HG03108 (cell line): Measurements from ENCODE around the gene KCNIP1.

ENCODE experiments used
- ATAC-seq: cut with Tn5 transposase; IDR thresholded peaks from one replicate; pipeline ENCODE4 v1.9.1; 2021; ENCODE audit warnings: moderate library complexity; ENCODE audit not compliant: unreplicated experiment

KCNIP1 gene

DNA sequence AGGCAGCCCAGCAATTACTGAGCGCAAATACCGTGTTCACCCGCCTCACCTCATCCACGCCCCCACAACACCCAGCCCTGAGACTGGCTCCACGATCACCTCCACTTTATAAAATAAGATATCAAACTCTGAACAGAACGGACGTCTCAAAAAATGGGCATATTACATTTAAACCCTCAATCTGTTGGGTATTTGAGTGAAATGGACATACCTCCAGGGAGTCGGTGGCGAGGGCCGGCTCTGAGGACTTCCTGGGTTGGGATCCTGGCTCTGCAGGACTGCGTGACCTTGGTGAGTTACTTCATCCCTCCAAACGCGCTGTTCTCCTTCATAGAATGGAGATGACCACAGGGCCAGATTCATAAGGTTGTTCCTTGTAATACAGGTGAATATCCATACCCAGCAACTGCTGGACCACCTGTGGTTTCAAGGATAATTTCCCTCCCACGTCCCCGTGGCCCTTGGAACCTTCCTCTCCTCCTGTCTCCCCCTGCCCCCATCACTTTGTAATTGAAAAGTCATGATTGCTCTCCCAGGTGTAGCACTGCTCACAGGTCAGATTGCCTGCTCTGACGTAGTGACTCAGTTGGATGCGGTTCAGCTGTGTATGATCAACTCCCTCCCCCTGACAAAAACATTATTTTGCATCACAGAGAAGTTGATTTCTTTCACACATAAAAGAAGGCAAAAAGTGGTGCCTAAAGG, 135.6 kb downstream of the KCNIP1 start:
- ATAC-seq, result no peak

DNA sequence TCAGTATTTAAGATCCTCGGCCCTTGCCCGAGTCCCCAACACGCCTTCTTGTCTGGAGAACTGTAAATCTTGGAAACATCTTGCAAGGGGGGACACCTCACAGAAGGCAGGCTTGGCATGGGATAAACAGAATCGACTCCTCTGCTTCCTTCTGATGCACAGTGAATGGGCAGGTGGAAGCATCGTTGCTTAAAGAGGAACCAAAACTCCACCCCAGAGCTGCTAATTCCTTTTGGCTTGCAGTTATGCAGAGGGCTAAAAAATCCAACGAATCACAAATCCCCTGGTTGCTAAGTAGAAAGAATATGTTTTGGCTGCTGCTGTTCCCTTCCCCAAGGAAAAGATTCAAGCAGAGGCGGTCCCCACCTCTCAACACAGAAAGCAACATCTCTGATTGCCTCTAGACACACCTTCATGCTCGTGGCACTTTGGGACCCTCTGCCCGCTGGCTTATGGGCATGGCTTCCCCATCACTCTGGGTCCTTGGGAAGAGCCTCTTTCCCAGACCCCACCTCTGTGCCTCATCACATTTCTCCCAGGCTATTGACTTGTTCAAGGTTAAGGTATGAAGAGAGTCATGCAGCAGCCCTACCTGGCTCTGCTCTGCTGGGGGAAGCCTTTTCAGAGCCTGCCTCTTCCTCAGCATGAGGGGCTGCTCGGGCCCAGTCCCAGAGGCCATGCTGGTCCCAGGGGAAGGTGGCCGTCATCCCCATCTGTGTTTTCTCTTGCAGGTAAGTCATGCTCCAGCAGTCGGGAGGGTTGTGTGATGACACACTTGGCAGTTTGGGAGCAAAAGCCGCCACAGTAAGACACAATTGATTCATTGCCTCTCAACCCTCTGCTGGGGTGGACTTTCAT, 137.1 kb downstream of the KCNIP1 start:
- ATAC-seq, result no peak

DNA sequence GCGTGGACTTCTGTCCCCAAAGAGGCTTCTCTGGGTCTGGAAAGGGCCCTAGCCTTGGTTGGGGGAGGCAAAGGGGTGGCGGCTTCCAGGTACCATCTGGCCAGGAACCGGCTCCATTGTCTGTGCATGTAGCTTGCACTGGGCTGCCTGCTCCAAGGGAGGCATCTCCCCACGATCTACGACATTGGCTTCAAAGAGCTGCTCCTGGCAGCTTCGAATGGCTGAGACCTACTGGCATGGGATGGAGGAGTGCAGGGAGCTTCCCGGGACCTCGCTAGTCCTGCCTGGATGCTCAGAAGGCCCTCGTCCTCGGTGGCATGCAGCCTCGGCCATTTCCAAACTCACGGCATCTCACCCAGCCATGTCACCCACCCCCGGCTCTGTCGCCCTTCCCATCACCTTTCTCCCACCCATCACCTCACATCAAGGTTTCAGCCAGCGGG, 137.8 kb downstream of the KCNIP1 start:
- ATAC-seq, result no peak

DNA sequence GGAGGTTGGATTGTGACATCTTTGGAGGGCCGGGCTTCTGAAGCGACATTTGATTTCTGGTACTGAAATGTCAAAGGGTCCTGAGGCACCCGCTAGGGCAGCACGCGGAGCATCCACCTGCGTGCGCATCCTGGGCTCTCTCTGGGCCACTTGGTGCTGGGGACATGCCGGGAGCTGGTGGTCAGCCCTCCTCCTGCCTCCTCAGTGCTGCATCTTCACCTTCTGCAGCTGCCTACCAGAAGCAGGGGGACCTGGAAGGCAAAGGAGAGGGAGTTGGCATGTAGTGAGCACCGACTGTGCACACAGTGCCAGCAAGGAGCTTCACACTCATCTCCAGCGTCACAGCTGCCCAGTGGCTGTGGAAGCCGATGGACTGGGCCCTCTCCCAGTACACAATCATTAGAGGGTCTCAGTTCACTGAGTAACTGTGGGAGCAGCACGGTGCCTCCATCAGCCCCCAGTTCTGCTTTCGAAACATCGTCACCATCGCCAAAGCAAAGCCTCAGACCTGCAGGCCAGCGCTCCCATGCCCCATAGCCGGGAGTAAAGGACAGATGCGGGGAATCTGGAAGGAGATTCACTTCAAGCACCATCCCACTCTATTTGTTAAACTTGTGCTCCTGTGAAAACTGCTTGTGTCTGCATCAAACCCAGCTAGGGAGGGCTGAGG, 138.4 kb downstream of the KCNIP1 start:
- ATAC-seq, result no peak

DNA sequence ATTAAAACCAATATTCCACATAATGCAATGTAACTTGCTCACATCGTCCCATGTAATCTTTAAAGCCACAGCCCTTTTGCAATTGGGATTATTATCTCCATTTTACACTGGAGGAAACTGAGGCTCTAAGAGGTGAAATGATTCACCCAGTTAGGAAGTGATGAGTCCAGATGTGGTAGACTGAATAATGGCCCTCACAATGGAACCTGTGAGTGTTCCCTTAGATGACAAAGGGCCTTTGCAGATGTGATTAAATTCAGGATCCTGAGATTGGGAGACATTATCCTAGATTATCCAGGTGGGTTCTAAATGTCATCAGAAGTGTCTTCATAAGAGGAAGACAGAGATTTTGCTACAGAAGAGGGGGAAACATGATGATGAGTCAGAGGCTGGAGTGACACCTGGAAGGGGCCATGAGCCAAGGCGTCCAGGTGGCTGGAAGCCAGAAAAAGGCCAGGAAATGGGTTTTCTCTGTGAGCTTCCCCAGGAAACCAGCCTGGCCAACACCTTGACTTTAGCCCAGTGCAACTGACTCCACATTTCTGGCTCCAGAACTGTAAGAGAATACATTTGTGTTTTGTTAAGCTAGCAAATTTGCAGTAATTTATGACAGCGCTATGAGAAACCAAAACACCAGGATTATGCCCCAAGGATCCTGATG, 139.1 kb downstream of the KCNIP1 start:
- no peak for ATAC-seq

DNA sequence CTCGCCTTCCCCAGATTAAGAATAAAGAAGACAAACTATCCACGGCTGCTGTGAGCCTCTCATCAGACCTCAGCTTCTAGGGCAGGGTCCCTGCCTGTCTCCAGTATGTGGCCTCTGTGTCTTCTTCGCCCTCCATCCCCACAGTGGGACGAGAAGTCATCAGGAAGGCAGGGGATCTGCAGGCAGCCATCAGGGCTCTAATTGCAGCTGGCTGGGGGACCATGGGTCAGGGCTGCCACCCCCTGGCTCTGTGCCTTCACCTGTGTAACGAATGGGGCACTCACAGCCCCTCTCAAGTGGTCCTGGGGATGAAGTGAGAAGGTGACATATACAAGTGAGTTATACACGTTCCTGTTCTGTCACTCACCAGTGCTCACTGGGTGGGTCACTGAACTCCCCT, 139.8 kb downstream of the KCNIP1 start:
- no peak for ATAC-seq

DNA sequence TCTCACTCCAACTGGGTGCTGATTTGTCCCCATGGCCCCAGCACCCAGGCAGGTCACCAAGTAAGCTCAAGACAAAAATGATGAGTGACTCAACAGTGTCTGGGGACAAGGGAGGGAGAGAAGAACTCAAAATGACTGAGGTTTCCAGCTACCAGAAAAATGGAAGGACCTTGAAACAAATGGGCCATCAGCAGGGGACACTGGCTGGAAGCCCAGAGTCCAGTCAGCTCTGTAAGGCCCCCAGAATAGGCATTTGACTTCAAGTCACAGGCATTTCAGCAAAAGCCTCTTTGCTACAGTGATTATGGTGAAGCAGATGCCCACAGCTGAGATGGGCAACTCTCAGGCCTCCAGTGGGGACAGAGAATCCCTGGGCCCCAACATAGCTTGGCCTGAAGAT, 140.7 kb downstream of the KCNIP1 start:
- no peak for ATAC-seq

DNA sequence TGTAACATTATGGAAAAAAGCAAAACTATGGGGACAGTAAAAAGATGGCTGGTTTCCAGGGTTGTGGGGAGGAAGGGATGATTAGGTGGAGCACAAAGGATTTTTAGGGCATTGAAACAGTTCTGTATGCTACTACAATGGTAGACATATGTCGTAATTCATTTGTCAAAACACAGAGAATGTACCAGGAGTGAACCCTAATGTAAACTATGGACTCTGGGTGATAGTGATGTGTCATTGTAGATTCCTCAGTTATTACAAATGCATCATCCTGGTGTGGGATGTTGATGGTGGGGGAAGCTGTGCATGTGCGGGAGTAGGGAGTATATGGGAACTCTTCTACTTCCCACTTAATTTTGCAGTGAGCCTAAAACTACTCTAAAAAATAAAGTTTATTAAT, 144.7 kb downstream of the KCNIP1 start:
- ATAC-seq, result no peak

DNA sequence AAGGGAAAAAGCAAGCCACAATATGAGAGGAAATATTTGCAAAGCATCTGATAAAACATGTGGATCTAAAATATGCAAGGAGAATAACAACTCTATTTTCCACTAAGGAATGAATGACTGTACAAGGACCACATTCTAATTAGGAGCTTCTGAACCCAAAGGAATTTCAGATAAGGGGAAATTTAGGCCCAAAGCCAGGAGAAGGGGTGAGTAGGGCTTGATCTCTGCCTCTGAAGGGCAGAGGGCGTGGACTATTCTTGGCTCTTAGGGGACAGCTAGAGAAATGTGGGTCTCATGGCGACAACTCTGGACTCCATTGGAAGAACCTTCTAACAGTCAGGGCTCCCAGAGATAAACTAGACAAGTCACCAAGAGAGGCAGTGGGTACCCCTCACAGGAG, 147.0 kb downstream of the KCNIP1 start:
- ATAC-seq, result no peak

DNA sequence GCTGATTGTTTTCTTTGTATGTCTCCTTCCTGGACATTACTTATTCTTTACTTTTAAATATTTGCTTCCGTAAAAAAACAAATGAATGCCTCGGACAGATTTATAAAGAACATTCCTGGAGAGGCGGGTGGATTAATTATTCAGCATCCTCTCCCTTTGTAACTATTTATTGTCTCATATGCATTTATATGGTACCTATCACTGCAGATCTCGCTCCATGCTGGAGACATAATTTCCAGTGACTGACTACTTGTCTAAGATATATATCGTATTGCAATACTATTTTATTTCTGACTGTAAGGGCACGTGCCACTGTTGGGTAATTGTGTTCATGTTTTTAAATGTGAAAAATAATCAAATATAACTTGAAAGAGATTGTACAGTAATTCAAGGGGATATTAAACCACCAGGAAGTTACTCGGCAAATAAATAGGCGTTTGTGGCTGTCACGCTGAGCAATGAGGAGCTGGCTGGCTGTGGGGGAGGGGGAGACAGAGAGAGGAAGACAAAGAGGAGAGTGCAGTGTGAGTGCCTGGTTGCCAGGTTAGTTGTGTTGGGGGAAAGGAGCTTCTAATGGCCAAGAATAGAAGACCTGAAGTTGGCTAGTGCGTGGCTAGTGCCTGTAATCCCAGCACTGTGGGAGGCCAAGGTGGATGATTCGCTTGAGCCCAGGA, 147.9 kb downstream of the KCNIP1 start:
- ATAC-seq, result no peak

DNA sequence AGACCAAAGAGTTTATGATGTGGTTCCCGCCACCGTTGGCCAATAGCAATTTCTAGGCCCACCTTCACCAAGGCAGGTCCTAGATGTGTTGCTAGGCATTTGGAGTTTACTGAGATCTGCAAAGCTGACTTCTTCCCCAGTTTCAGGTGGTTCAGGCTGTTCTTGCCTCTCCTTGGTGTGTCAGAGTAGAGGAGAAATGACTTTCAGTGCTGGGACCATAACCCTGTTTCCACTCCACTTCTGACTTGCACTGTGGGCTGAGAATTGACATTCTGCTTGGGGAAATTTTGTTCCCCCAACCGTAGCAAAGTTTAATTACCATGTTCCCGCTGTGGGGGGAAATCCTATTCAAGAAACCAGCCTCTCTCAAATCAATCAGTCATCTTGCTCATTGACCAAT, 151.7 kb downstream of the KCNIP1 start:
- no peak for ATAC-seq

DNA sequence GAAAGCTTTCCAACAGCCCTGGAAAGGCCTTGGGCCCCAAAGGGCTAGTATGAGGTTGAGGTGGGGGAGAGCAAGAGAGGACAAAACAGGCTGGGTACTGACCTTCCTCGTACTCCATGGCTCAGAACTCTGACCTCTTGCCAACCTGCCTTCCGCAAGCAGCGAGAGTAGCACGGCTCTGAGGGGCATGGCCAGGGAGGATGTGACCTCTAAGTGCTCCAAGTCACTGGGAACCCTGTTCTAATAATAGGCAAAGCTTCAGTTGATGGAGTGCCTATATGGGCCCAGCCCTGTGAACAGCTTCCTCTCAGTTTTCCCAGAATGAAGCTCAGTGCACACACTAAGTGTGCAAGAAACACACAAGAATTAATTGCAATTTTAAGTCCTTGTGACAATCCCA, 152.1 kb downstream of the KCNIP1 start:
- no peak for ATAC-seq

DNA sequence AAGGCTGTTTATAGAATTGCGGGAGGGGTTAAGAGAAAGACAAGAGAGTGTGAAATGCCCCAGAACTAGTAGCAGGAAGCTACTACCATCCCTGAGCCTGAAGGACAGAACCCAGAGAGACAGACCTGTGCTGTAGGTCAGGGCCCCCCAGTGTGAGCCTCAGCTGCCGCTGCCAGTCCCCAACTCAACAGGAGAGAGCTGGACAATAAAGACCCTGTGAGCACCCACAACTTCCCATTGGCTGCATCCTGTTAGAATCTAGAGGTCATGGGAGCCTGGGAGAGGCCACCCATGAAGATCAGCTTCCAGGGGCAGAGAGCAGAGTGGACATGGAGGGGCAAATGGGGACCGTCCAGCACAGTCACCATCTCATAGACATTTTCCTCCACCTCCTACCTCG, 152.5 kb downstream of the KCNIP1 start:
- no peak for ATAC-seq

DNA sequence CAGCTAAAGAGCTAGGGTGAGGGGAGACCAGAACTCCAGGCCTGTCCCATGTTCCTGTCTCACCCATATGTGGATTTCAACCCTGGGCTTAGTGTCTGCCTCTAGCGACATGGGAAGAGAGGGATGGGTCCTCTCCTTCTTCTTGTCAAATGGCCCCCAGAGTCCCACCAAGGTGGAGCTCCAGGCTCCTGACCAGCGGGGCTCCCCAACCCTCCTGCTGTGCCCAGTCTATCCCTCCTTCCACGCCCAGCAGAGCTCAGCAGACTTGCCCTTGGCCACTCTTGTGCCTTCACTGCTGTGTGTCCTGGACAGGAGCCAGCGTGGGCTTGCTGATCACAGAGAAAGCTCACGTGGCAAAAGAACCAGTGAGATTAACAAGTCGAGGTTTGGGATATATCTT, 156.7 kb downstream of the KCNIP1 start:
- ATAC-seq, result no peak

DNA sequence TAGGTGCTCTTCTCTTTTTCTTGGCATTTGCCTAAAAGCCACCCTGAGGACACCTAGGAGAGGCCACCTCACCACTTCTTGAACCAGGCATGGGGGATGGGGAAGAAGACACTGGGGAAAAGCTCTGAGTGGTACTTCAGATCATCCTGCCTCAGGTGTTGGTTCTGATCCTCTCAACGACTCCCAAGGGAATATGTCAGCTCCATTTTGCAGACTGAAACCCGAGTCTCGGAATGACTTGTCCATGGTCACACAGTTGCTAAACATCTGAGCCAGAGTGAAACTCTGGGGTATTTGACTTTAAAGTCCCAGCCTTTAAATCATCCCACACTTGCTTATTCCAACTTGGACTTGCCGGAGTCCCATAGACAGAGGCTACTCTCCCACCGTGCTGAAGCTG, 159.1 kb downstream of the KCNIP1 start:
- no peak for ATAC-seq

DNA sequence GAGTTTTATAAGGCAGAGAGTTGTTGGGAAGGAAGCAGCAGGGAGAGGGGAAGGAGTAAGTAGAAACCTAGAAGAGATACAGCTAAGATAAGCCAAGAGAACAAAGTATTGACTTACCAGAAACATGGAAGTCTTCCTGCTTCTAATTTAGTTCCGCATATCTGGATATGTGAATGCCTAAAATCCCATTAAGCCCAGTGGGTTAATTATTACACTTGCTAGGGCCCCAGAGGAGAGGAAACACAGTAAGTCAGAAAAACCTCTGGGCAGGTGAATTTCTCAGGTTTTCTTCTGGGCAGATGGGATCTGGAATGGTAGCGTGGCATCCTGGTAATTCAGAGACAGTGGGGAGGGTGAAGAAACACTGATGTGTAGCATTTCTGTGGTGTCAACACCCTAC, 175.0 kb downstream of the KCNIP1 start:
- ATAC-seq, result no peak

DNA sequence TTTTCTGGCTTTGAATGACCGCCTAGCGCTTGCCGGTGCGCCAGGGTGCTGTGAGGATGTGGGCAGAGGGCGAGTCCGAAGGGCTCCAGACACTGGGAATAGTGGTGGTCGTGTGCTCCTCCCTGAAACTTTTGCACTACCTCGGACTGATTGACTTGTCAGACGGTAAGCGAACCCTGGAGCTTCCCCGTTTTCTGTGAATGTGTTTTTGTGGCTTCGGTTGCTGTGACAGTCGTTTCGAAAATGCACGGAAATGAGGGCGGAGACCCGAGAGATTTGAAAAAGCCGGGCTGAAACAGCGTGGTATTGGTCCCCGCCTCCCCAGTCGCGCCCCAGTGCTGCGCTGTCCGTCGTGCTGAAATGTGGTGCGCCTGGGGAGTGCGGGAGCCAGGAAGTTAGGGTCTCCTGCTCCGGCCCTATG, 177.2 kb downstream of the KCNIP1 start:
- peak; percentile 47 for ATAC-seq

DNA sequence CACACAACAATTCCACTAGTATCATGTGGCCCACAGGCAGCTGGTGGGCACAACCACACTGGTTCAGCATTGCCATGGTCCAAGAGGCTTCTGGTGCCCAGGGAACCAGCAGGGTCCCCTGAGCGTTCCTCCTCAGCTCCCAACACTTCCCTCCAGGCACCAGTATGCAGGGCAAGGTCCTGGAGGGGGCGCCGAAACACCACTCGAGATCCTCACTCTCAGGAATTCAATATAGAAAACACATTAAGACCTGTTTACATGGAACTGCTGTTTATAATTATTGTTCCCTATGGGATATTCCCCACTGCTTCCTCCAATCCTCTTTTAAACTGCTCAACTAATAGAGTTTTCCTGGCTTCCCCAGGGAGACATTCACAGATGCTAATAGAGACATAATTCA, 187.8 kb downstream of the KCNIP1 start:
- no peak for ATAC-seq

DNA sequence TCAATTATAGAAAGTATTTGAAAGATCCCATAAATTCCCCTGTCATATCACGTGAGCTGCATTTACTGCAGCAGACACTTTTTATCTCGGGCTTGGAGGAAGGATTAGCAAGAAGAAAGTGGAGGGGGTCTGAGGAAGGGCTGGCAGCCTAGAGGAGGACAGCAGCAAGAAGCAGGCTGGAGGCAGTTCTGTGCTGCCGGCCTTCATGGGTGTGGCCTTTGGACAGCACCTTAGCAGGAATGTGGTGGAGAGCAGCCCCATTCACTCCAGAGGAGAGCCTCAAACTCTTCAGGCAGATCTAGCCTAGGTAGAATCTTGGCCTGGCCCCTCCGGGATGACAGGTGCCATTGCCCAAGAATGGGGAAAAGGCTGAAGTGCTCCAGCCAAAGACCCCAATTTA, 189.9 kb downstream of the KCNIP1 start:
- no peak for ATAC-seq

DNA sequence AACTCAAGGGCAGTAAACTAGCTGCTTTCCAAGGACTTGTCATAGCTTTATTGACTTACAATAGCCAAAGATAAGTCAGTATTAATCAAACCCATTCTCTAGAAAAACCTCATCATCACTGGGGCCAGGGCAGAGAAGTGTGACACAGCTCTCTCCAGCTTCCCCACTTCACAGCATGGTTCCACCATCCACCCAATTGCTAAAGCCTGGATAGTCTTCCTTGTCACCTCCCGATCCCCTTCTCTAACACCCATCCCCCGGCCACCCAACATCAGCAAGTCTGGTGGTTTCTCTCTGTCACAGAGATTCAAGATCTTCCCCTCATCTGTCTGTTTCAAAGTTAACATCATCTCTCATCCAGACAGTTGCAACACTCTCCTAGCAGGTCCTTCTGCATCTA, 191.1 kb downstream of the KCNIP1 start:
- no peak for ATAC-seq

DNA sequence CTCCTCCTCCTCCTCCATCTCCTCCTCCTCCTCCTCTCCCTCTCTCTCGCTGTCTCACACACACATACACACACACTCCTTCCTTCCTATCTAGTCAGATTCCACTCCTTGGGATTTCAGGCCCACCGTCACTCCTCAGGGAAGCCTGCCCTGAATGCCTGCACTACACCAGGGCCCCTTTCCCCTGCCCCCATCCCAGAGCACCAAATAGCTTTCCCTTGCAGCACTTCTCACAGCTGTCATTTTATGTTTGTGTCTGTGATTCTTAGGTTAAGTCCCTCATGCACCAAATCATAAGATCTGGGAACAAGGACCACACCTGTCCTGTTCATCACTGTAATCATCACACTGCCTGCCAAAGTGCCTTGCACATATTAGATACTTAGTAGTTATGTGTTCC, 193.2 kb downstream of the KCNIP1 start:
- no peak for ATAC-seq
